ENCODE results near the gene CCDC51. TPM values are rescaled to one million over a fixed set of nuclear protein-coding genes. Genes with fewer than 3 reads are reported as not detected.

Gene CCDC51
- total and polyA plus RNA-seq, 2 of the 13 experiments (the other 11 are each of a cell fraction or from before 2014, with no cell fraction given): 18.1 to 29.4 TPM

- TF ChIP-seq, protein P1, sequence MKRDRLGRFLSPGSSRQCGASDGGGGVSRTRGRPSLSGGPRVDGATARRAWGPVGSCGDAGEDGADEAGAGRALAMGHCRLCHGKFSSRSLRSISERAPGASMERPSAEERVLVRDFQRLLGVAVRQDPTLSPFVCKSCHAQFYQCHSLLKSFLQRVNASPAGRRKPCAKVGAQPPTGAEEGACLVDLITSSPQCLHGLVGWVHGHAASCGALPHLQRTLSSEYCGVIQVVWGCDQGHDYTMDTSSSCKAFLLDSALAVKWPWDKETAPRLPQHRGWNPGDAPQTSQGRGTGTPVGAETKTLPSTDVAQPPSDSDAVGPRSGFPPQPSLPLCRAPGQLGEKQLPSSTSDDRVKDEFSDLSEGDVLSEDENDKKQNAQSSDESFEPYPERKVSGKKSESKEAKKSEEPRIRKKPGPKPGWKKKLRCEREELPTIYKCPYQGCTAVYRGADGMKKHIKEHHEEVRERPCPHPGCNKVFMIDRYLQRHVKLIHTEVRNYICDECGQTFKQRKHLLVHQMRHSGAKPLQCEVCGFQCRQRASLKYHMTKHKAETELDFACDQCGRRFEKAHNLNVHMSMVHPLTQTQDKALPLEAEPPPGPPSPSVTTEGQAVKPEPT (CRISPR knock-in tag; IDR thresholded peaks at IDR 0.05; ENCODE audit: low read depth): no peak
- no peak for TF ChIP-seq SIX1 (CRISPR knock-in tag; IDR thresholded peaks at IDR 0.05; ENCODE audit: borderline replicate concordance)
- TF ChIP-seq, protein P2, sequence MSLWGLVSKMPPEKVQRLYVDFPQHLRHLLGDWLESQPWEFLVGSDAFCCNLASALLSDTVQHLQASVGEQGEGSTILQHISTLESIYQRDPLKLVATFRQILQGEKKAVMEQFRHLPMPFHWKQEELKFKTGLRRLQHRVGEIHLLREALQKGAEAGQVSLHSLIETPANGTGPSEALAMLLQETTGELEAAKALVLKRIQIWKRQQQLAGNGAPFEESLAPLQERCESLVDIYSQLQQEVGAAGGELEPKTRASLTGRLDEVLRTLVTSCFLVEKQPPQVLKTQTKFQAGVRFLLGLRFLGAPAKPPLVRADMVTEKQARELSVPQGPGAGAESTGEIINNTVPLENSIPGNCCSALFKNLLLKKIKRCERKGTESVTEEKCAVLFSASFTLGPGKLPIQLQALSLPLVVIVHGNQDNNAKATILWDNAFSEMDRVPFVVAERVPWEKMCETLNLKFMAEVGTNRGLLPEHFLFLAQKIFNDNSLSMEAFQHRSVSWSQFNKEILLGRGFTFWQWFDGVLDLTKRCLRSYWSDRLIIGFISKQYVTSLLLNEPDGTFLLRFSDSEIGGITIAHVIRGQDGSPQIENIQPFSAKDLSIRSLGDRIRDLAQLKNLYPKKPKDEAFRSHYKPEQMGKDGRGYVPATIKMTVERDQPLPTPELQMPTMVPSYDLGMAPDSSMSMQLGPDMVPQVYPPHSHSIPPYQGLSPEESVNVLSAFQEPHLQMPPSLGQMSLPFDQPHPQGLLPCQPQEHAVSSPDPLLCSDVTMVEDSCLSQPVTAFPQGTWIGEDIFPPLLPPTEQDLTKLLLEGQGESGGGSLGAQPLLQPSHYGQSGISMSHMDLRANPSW (CRISPR knock-in tag; IDR thresholded peaks at IDR 0.05; ENCODE audit: borderline replicate concordance): peak; percentile 71; the same call in 1 of the 2 replicates
- peak; percentile 38; the same call in 1 of the 2 replicates for TF ChIP-seq MXD4 (CRISPR knock-in tag; IDR thresholded peaks at IDR 0.05)
- no peak for TF ChIP-seq DNMT1 (CRISPR knock-in tag; IDR thresholded peaks at IDR 0.05)
- TF ChIP-seq ATF4 (CRISPR knock-in tag; IDR thresholded peaks at IDR 0.05): no peak
- TF ChIP-seq ZNF3 (CRISPR knock-in tag; IDR thresholded peaks at IDR 0.05): 0 out of 2 replicates have a peak, but pooled peaks have one; percentile 51
- TF ChIP-seq, protein P3, sequence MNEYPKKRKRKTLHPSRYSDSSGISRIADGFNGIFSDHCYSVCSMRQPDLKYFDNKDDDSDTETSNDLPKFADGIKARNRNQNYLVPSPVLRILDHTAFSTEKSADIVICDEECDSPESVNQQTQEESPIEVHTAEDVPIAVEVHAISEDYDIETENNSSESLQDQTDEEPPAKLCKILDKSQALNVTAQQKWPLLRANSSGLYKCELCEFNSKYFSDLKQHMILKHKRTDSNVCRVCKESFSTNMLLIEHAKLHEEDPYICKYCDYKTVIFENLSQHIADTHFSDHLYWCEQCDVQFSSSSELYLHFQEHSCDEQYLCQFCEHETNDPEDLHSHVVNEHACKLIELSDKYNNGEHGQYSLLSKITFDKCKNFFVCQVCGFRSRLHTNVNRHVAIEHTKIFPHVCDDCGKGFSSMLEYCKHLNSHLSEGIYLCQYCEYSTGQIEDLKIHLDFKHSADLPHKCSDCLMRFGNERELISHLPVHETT (CRISPR knock-in tag; conservative IDR thresholded peaks at IDR 0.05): 0 out of 2 replicates have a peak, but pooled peaks have one; percentile 22
- no peak for TF ChIP-seq ZFP36 (IDR thresholded peaks at IDR 0.05; ENCODE audit: borderline replicate concordance, low read depth, low read length, partially characterized antibody)
- TF ChIP-seq PLRG1 (conservative IDR thresholded peaks at IDR 0.05): no peak
- no peak for TF ChIP-seq CC2D1A (CRISPR knock-in tag; IDR thresholded peaks at IDR 0.05)
- TF ChIP-seq JDP2 (CRISPR knock-in tag; IDR thresholded peaks at IDR 0.05; ENCODE audit: borderline replicate concordance): no peak
- TF ChIP-seq RXRA (CRISPR knock-in tag; IDR thresholded peaks at IDR 0.05): peak; percentile 82
- TF ChIP-seq PAF1 (CRISPR knock-in tag; IDR thresholded peaks at IDR 0.05): no peak
- peak; percentile 42; the same call in 1 of the 2 replicates for TF ChIP-seq FOSL2 (CRISPR knock-in tag; IDR thresholded peaks at IDR 0.05)
- TF ChIP-seq CREB1 (IDR thresholded peaks at IDR 0.05): peak; percentile 89
- peak; percentile 90 for TF ChIP-seq CREB1 (CRISPR knock-in tag; IDR thresholded peaks at IDR 0.05)
- no peak for TF ChIP-seq TBL1XR1 (IDR thresholded peaks at IDR 0.05; ENCODE audit: borderline replicate concordance, low read length, partially characterized antibody)
- peak; percentile 63; the same call in 1 of the 2 replicates for TF ChIP-seq ZNF709 (CRISPR knock-in tag; IDR thresholded peaks at IDR 0.05)
- no peak for TF ChIP-seq ZNF263 (CRISPR knock-in tag; IDR thresholded peaks at IDR 0.05)
- no peak for TF ChIP-seq SOX6 (IDR thresholded peaks at IDR 0.05)
- peak; percentile 59 for TF ChIP-seq SOX6 (CRISPR knock-in tag; IDR thresholded peaks at IDR 0.05)
- no peak for TF ChIP-seq ZNF484 (CRISPR knock-in tag; IDR thresholded peaks at IDR 0.05; ENCODE audit: borderline replicate concordance, low read depth)
- TF ChIP-seq ETV5 (CRISPR knock-in tag; IDR thresholded peaks at IDR 0.05; ENCODE audit: borderline replicate concordance): peak; percentile 12; the same call in 1 of the 2 replicates
- 0 out of 2 replicates have a peak, but pooled peaks have one; percentile 43 for TF ChIP-seq ZNF724P (CRISPR knock-in tag; IDR thresholded peaks at IDR 0.05; ENCODE audit: borderline replicate concordance)
Observed at GRCh38 chr3:48472923-48473616, 33.2 kb upstream of the CCDC51 start (continued).

Measured in HepG2 (cell line).